T47D (cell line): ENCODE results near the gene PARD3.

Experiments
- DNase-seq, 2 experiments: peaks; one replicate each; pipeline versions ENCODE4 v3.0.0 to v3.0.0-alpha.2; 2011 to 2012; ENCODE audit warnings: low read depth in 1 of 2, low spot score in 1 of 2
- JUND ChIP-seq: IDR thresholded peaks from 2 replicates; pipeline ENCODE4 v1.6.1; 2012; ENCODE audit warnings: low read depth
- in situ Hi-C: cut with HindIII; loops from 2 replicates; pipeline ENCODE4 v1.10.0; 2016; ENCODE audit warnings: low sequenced_read_pairs, low pct_unique_long_range_greater_than_20kb

PARD3 gene

GRCh38 chr10:34232481-34232880 is 582.6 kb downstream of the PARD3 start:
- in situ Hi-C loops = no loop called here
- TF ChIP-seq JUND = no peak
- no peak for DNase-seq

- TF ChIP-seq JUND = no peak
- DNase-seq = no peak
- in situ Hi-C loops = no loop called here
Observed at GRCh38 chr10:34231441-34232180, 583.5 kb downstream of the PARD3 start.

- in situ Hi-C loops = no loop called here
Observed at GRCh38 chr10:34229917-34230316, 585.2 kb downstream of the PARD3 start.

GRCh38 chr10:34228066-34228465 is 587.0 kb downstream of the PARD3 start:
- TF ChIP-seq JUND = no peak
- DNase-seq = no peak
- in situ Hi-C loops = no loop called here

More at GRCh38 chr10:34229917-34230316, 585.2 kb downstream of the PARD3 start:
- no peak for TF ChIP-seq JUND
- no peak for DNase-seq

- no peak for TF ChIP-seq JUND
- in situ Hi-C loops = no loop called here
- no peak for DNase-seq
Observed at GRCh38 chr10:34224639-34225038, 590.5 kb downstream of the PARD3 start.

GRCh38 chr10:34223658-34224057 is 591.4 kb downstream of the PARD3 start:
- in situ Hi-C loops = no loop called here
- TF ChIP-seq JUND = no peak
- no peak for DNase-seq

GRCh38 chr10:34222359-34222758 is 592.7 kb downstream of the PARD3 start:
- DNase-seq = peak; percentile 4 to 35
- TF ChIP-seq JUND = no peak
- in situ Hi-C loops = no loop called here

GRCh38 chr10:34219753-34220548 is 595.1 kb downstream of the PARD3 start:
- TF ChIP-seq JUND = no peak
- in situ Hi-C loops = no loop called here
- DNase-seq = no peak

GRCh38 chr10:34217524-34217923 is 597.6 kb downstream of the PARD3 start:
- in situ Hi-C loops = no loop called here
- no peak for TF ChIP-seq JUND
- peak; percentile 13 to 92 for DNase-seq

- in situ Hi-C loops = no loop called here
- TF ChIP-seq JUND = no peak
- no peak for DNase-seq
Observed at GRCh38 chr10:34216348-34216945, 598.6 kb downstream of the PARD3 start.

GRCh38 chr10:34213805-34214197 is 601.3 kb downstream of the PARD3 start:
- in situ Hi-C loops = no loop called here
- TF ChIP-seq JUND = no peak
- DNase-seq = no peak

- no peak for DNase-seq
- in situ Hi-C loops = no loop called here
- TF ChIP-seq JUND = no peak
Observed at GRCh38 chr10:34213193-34213804, 601.8 kb downstream of the PARD3 start.
